GM12878 (cell line): Measurements from ENCODE around the gene KCNK7. TPM values are rescaled to one million over a fixed set of nuclear protein-coding genes. Genes with fewer than 3 reads are reported as not detected.

Source experiments
- ATAC-seq: fragments of 200-7000 bp; cut with Tn5 transposase; 3 replicates; pipeline ENCODE4 v1.9.1; 2020; ENCODE audit warnings: mild to moderate bottlenecking, moderate library complexity
- BruUV-seq: library from RNA; stranded (reverse); fragments of 400-500 nt; replicated peaks from 2 replicates; lab custom pipeline; 2021; lab: Mats Ljungman, UMichigan
- CTCF ChIA-PET: fragments of 300-600 bp; sonication (Branson Sonifier 250); formaldehyde crosslinking; extraction: SDS; loops from one replicate; lab custom pipeline; 2021; ENCODE audit warnings: inconsistent platforms; lab: Yijun Ruan, JAX
- POLR2A ChIA-PET: fragments of 350-600 bp; formaldehyde crosslinking; extraction: SDS; loops from one replicate; lab custom pipeline; 2021; ENCODE audit warnings: inconsistent platforms; lab: Charles Lee
- RAD21 ChIA-PET: fragments of 300-600 bp; sonication (Branson Sonifier 250); formaldehyde crosslinking; loops from one replicate; lab custom pipeline; 2023; ENCODE audit warnings: antibody characterized with exemption; ENCODE audit not compliant: unreplicated experiment; lab: Charles Lee
- SMC1A ChIA-PET: fragments of 300-600 bp; sonication (Branson Sonifier 250); formaldehyde crosslinking; loops from one replicate; lab custom pipeline; 2023; ENCODE audit not compliant: unreplicated experiment, uncharacterized antibody; lab: Charles Lee
- DNase-seq: peaks from one replicate; pipeline ENCODE4 v3.0.0-alpha.2; 2011; ENCODE audit warnings: low read depth, low spot score
- FAIRE-seq: peaks from 3 replicates; lab custom pipeline; 2011; peaks lifted over from hg19 to GRCh38; lab: Jason Lieb, UNC
- H2AFZ ChIP-seq: 2 replicates; pipeline ENCODE4 v1.6.0; 2011; ENCODE audit warnings: low read depth, low read length, control low read depth; ENCODE audit not compliant: control insufficient read depth
- H3K27ac ChIP-seq: 2 replicates; pipeline ENCODE4 v1.5.1; 2011; ENCODE audit warnings: control low read depth; ENCODE audit not compliant: control insufficient read depth, insufficient read depth
- H3K27me3 ChIP-seq, 2 experiments: replicated peaks in 1 of 2; 2 replicates each; pipeline versions ENCODE4 v1.6.0 to v1.6.1; 2011; ENCODE audit warnings: low read length in 1 of 2; ENCODE audit not compliant: control insufficient read depth in 2 of 2, insufficient read depth in 2 of 2
- H3K36me3 ChIP-seq, 2 experiments: 2 replicates each; pipeline ENCODE4 v1.5.1; 2011; ENCODE audit warnings: low read length in 1 of 2; ENCODE audit not compliant: control insufficient read depth in 2 of 2, insufficient read depth in 2 of 2
- H3K4me1 ChIP-seq: 2 replicates; pipeline ENCODE4 v1.6.1; 2011; ENCODE audit warnings: mild to moderate bottlenecking, low read length, moderate library complexity, mixed read lengths; ENCODE audit not compliant: control insufficient read depth, insufficient read depth
- H3K4me2 ChIP-seq: 2 replicates; pipeline ENCODE4 v1.6.0; 2011; ENCODE audit warnings: control low read depth; ENCODE audit not compliant: control insufficient read depth, insufficient read depth
- H3K4me3 ChIP-seq: fragments of 200-600 bp; sonication (generic); 2 replicates; pipeline ENCODE4 v1.5.1; 2016
- H3K79me2 ChIP-seq: 2 replicates; pipeline ENCODE4 v1.6.0; 2011; ENCODE audit warnings: low read length; ENCODE audit not compliant: control insufficient read depth, insufficient read depth
- H3K9ac ChIP-seq: 2 replicates; pipeline ENCODE4 v1.8.0; 2011; ENCODE audit warnings: low read length, control low read depth, mixed read lengths; ENCODE audit not compliant: control insufficient read depth, insufficient read depth
- H3K9me3 ChIP-seq: replicated peaks from 3 replicates; pipeline ENCODE4 v1.5.1; 2011; ENCODE audit warnings: mild to moderate bottlenecking, low read length; ENCODE audit not compliant: control insufficient read depth, insufficient read depth
- H4K20me1 ChIP-seq: 2 replicates; pipeline ENCODE4 v1.6.0; 2011; ENCODE audit not compliant: control insufficient read depth, insufficient read depth
- BCL3 ChIP-seq: IDR thresholded peaks from 2 replicates; pipeline ENCODE4 v1.6.1; 2011; ENCODE audit warnings: borderline replicate concordance, low read depth, mild to moderate bottlenecking, moderate library complexity, low read length; ENCODE audit not compliant: insufficient read depth, poor library complexity, severe bottlenecking
- DPF2 ChIP-seq: fragments of 450-650 bp; IDR thresholded peaks from 2 replicates; pipeline ENCODE4 v1.6.1; 2017; ENCODE audit warnings: mild to moderate bottlenecking
- FOXM1 ChIP-seq: IDR thresholded peaks from 2 replicates; pipeline ENCODE4 v1.6.1; 2012; ENCODE audit warnings: low read depth, mild to moderate bottlenecking, inconsistent platforms, low read length, moderate library complexity
- GATAD2B ChIP-seq: fragments of 450-650 bp; conservative IDR thresholded peaks from 2 replicates; pipeline ENCODE4 v1.6.1; 2017; ENCODE audit warnings: low read depth, mild to moderate bottlenecking, moderate library complexity
- POLR2A ChIP-seq: IDR thresholded peaks from 2 replicates; pipeline ENCODE4 v1.6.1; 2011; ENCODE audit warnings: low read depth, mild to moderate bottlenecking, low read length
- WGBS: methylation state at CpG from one replicate; pipeline ENCODE4 v1.1.6; 2016; ENCODE audit warnings: low lambda C conversion rate; ENCODE audit not compliant: insufficient replicate concordance, insufficient coverage; ENCODE audit errors: missing lambda C conversion rate; 5-methylcytosine and 5-hydroxymethylcytosine counted together
- in situ Hi-C: fragments of 300-500 bp; cut with MboI; formaldehyde crosslinking; loops from 9 replicates; pipeline ENCODE4 v1.14.3; 2018; ENCODE audit warnings: mixed read lengths
- intact Hi-C: fragments of 100-400 bp; cut with micrococcal nuclease; formaldehyde crosslinking; loops from one replicate; pipeline ENCODE4 v1.14.2; 2022; ENCODE audit not compliant: unreplicated experiment
- polyA plus RNA-seq, 11 experiments: library from polyadenylated mRNA; depleted of rRNA in 4 of 11; unstranded in 6 of 11; stranded (reverse) in 5 of 11; fragments of >200 nt; fragmentation: Nextera tagmentation in 4 of 11; fragmentation: Illumina TruSeq in 1 of 11; extraction: Ambion mirVana in 4 of 11; extraction: Trizol in 1 of 11; gene quantifications; 1 replicate in 1 of 11; 2 replicates in 10 of 11; pipeline versions ENCODE4 v1.2.1 to v1.2.3, GENCODE V29; 2011 to 2016; ENCODE audit warnings: inconsistent platforms in 2 of 11, missing spikeins in 2 of 11, low read depth in 1 of 11
- total RNA-seq, 4 experiments: library from RNA; depleted of rRNA in 3 of 4; stranded (reverse); fragments of >200 nt in 3 of 4; fragmentation: Illumina TruSeq in 1 of 4; extraction: Trizol in 1 of 4; gene quantifications; 2 replicates each; pipeline versions ENCODE4 v1.2.1 to v1.2.3, GENCODE V29; 2013 to 2021
- TF ChIP-seq, protein P1 (sequence below): IDR thresholded peaks from 2 replicates; pipeline ENCODE4 v1.6.1; 2011; ENCODE audit warnings: low read depth, low read length, improper control_type of control experiment, borderline replicate concordance

KCNK7 gene
- total and polyA plus RNA-seq, 10 of the 15 experiments (the other 5 are each of a cell fraction or from before 2014, with no cell fraction given) = 0.11 to 0.54 (median 0.23) TPM; not detected in 7

- POLR2A ChIA-PET = no interaction called here
- intact Hi-C loops = no loop called here
- no peaks in the 10 kb centered on the region; a peak in 2 of 4 replicates for H3K27me3 ChIP-seq
- CTCF ChIA-PET = interaction anchor here (1.6 kb wide), 1 partner anchor 14 kb away, joined by 4 read pairs; no protein-coding TSS in a partner anchor
- H3K79me2 ChIP-seq = no peaks in the 10 kb centered on the region
- no peak for ATAC-seq
- H3K36me3 ChIP-seq = no peaks in the 10 kb centered on the region
- H3K4me3 ChIP-seq = no peak overlapping the region
- H3K4me2 ChIP-seq = no peak overlapping the region
- no peak for FAIRE-seq
- H3K9ac ChIP-seq = no peak overlapping the region
- in situ Hi-C loops = no loop called here
- SMC1A ChIA-PET = no interaction called here
- no peak overlapping the region for H2AFZ ChIP-seq
- TF ChIP-seq FOXM1 = no peak
- no peak for TF ChIP-seq POLR2A
- TF ChIP-seq, protein P1, sequence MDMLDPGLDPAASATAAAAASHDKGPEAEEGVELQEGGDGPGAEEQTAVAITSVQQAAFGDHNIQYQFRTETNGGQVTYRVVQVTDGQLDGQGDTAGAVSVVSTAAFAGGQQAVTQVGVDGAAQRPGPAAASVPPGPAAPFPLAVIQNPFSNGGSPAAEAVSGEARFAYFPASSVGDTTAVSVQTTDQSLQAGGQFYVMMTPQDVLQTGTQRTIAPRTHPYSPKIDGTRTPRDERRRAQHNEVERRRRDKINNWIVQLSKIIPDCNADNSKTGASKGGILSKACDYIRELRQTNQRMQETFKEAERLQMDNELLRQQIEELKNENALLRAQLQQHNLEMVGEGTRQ = no peak
- peak; percentile 87 for TF ChIP-seq BCL3
- TF ChIP-seq DPF2 = no peak
- no peak for TF ChIP-seq GATAD2B
- 72% methylated on average over 26 of the region's 27 CpGs for WGBS
- RAD21 ChIA-PET = no interaction called here
- no peaks in the 10 kb centered on the region for H4K20me1 ChIP-seq
- H3K27ac ChIP-seq = no peak overlapping the region
- no peaks in the 10 kb centered on the region for H3K9me3 ChIP-seq
- H3K4me1 ChIP-seq = 0 out of 2 replicates have a peak, but pooled peaks cover 2% of the 10 kb centered on the region
- BruUV-seq = no TSS peak
- DNase-seq = no peak
These were observed 41.4 kb downstream of the KCNK7 start for GRCh38 chr11:65554057-65554818.
